Right atrium auricular region (tissue), 2 donors: ENCODE results near the gene MEGF6. TPM values are rescaled to one million over a fixed set of nuclear protein-coding genes. Genes with fewer than 3 reads are reported as not detected.

Experiments
- DNase-seq: peaks from one replicate; pipeline ENCODE4 v3.0.0-alpha.2; 2019; ENCODE audit warnings: low spot score
- H3K27ac ChIP-seq, 2 donors: fragments of 200-600 bp; sonication (generic); 1 replicate in 1 of 2; 2 replicates in 1 of 2; pipeline ENCODE4 v1.5.1; 2016 to 2019
- H3K27me3 ChIP-seq, 2 donors: fragments of 200-600 bp; sonication (generic); one replicate each; pipeline versions ENCODE4 v1.5.1 to v1.6.0; 2017 to 2019
- H3K36me3 ChIP-seq: fragments of 200-600 bp; sonication (generic); one replicate; pipeline ENCODE4 v1.5.1; 2016
- H3K4me1 ChIP-seq, 2 donors: fragments of 200-600 bp; sonication (generic); one replicate each; pipeline versions ENCODE4 v1.5.1 to v1.6.0; 2017 to 2019
- H3K4me3 ChIP-seq, 2 donors: fragments of 200-600 bp; sonication (generic); 1 replicate in 1 of 2; 2 replicates in 1 of 2; pipeline ENCODE4 v1.5.1; 2017 to 2019; ENCODE audit warnings: mild to moderate bottlenecking in 1 of 2, moderate library complexity in 1 of 2
- H3K9me3 ChIP-seq, 2 donors: fragments of 200-600 bp; sonication (generic); one replicate each; pipeline ENCODE4 v1.5.1; 2019
- CTCF ChIP-seq, 2 donors: fragments of 200-600 bp; sonication (generic); IDR thresholded peaks; one replicate each; pipeline ENCODE4 v1.5.1; 2019; ENCODE audit warnings: antibody characterized with exemption in 2 of 2
- total RNA-seq, 2 donors: library from RNA; depleted of rRNA; stranded (reverse); fragments of >200 nt; gene quantifications; one replicate each; pipeline ENCODE4 v1.1.0, GENCODE V29; 2016

The MEGF6 gene
- total RNA-seq, 2 donors from 2014 or later = 14.9 to 32.6 TPM

- no peak for TF ChIP-seq CTCF (IDR thresholded peaks at IDR 0.05)
- DNase-seq = no peak
- no peaks in the 10 kb centered on the region for H3K27me3 ChIP-seq
- no peaks in the 10 kb centered on the region for H3K9me3 ChIP-seq
- H3K27ac ChIP-seq = no peak overlapping the region
- H3K4me3 ChIP-seq = no peak overlapping the region
- no peaks in the 10 kb centered on the region for H3K36me3 ChIP-seq
- no peaks in the 10 kb centered on the region for H3K4me1 ChIP-seq
These were observed 96.0 kb downstream of the MEGF6 start for GRCh38 chr1:3515272-3515671.

DNA sequence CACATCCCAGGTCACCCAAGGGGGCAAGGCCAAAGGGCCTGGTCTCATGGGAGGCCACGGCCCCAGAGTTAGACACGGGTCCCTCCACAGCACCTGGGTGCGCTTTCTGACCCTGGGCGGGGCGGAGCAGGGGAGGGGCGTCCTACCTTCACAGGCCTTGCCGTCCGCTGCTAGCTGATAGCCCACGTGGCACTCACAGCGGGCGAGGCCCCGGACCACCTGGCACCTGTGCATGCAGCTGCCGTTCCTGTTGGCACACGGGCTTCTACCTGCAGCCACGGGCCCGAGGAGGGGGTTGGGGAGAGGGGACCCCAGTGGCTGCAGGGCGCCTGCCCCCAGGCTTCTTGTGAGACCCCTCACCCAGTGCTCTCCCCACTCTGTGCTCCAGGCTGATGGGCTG lies 96.9 kb downstream of the MEGF6 start:
- no peak for TF ChIP-seq CTCF (IDR thresholded peaks at IDR 0.05)
- Histone ChIP-seq H3K9me3 (no peaks in the 10 kb centered on the region), H3K36me3 (no peaks in the 10 kb centered on the region), H3K27me3 (no peaks in the 10 kb centered on the region), H3K4me1 (no peaks in the 10 kb centered on the region), H3K27ac (no peak overlapping the region), H3K4me3 (no peak overlapping the region)
- DNase-seq = no peak

DNA sequence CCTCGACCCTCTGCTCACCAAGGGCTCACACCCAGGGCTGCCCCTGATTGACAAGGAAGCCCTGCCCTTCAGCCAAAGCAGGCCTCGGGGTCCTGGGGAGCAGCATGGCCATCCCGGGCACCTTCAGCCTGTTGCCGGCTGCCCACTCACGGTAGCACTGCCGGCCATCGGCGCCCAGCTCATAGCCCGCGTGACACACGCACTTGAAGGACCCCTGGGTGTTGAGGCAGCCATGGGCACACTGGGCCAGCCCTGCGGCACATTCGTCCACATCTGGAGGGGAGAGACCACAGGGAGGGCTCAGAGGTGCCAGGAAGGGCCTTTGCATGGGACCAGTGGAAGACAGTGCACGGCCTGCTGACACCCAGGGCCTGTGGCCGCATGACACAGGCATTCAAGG lies 99.5 kb downstream of the MEGF6 start:
- no peak for DNase-seq
- Histone ChIP-seq H3K4me1 (no peaks in the 10 kb centered on the region), H3K27ac (no peak overlapping the region)

DNA sequence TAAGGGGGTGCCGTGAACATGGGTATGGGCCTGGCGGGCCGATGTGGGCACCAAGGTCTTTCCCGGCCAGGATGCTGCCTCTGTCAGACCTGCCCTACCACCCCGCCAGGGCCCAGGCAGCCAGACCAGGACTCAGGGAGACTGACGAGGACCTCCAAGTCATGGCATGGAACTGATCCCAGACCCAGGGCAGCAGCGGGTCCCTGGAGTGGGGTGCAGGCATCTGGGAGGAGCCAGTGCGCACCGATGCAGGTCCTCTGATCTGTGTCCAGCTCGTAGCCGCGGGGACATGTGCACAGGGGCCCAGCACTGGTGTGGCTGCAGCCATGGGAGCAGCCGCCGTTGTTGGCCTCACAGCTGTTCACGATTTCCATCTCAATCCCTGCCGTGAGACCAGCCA lies 100.0 kb downstream of the MEGF6 start:
- no peaks in the 10 kb centered on the region for H3K36me3 ChIP-seq
- no peak overlapping the region for H3K27ac ChIP-seq
- no peak for DNase-seq
- no peaks in the 10 kb centered on the region for H3K4me1 ChIP-seq
- no peak overlapping the region for H3K4me3 ChIP-seq
- H3K9me3 ChIP-seq = no peaks in the 10 kb centered on the region
- H3K27me3 ChIP-seq = no peaks in the 10 kb centered on the region
- no peak for TF ChIP-seq CTCF (IDR thresholded peaks at IDR 0.05)

More for the DNA sequence above, 99.5 kb downstream of the MEGF6 start:
- H3K4me3 ChIP-seq = no peak overlapping the region
- TF ChIP-seq CTCF (IDR thresholded peaks at IDR 0.05) = no peak
- H3K27me3 ChIP-seq = no peaks in the 10 kb centered on the region
- no peaks in the 10 kb centered on the region for H3K36me3 ChIP-seq
- no peaks in the 10 kb centered on the region for H3K9me3 ChIP-seq

DNA sequence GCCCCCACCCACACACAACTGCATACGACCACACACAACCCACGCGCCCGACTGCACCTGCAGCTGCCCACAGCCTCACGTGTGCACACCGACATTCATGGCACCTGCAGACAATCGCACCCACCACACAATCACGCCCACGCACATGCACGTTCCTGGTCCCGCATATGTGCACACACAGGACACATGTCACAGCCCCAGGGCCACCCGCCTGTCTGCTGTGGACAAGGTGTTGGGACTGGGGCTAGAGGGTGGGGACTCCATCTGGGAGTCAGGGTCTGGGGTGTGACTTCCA lies 100.4 kb downstream of the MEGF6 start:
- no peaks in the 10 kb centered on the region for H3K9me3 ChIP-seq
- no peak for DNase-seq
- no peak overlapping the region for H3K4me3 ChIP-seq
- no peaks in the 10 kb centered on the region for H3K4me1 ChIP-seq
- no peaks in the 10 kb centered on the region for H3K36me3 ChIP-seq
- TF ChIP-seq CTCF (IDR thresholded peaks at IDR 0.05) = no peak
- no peak overlapping the region for H3K27ac ChIP-seq
- H3K27me3 ChIP-seq = no peaks in the 10 kb centered on the region

DNA sequence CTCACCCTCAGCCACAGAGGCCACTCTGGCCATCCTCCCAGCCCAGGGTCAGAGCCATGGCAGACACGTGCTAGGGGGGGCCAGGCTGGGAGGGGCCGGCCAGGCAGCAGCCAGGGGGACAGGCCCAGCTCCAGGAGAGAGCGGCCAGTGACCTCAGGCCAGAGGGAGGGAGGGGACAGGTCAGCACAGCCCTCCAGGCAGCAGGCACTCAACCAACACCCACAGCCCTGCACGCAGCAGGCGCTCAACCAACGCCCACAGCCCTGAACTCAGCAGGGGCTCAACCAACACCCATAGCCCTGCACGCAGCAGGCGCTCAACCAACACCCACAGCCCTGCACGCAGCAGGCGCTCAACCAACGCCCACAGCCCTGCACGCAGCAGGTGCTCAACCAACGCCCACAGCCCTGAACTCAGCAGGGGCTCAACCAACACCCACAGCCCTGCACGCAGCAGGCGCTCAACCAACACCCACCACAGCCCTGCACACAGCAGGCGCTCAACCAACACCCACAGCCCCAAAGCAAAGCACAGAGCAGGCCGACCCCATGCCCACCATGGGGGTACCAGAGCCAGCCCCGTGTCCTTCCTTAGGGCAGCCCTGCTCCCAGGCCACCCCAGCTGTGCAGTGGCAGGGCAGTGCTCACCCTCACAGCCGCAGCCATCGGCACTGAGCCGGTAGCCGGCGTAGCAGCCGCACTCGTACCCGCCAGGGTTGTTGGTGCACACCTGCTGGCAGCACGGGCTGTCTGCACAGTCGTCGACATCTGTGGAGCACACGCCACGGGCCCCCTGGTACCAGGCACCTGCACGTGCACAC lies 101.0 kb downstream of the MEGF6 start:
- Histone ChIP-seq H3K4me3 (no peak overlapping the region), H3K36me3 (no peaks in the 10 kb centered on the region), H3K9me3 (no peaks in the 10 kb centered on the region), H3K27me3 (no peaks in the 10 kb centered on the region), H3K4me1 (peaks cover 0 to under 1% of the 10 kb centered on the region in 2 donors), H3K27ac (no peak overlapping the region)
- no peak for TF ChIP-seq CTCF (IDR thresholded peaks at IDR 0.05)
- DNase-seq = no peak
